NT2/D1 (cell line): ENCODE data around the gene RAPGEF4.

ENCODE experiments used
- YY1 ChIP-seq: IDR thresholded peaks from 2 replicates; pipeline ENCODE4 v1.6.1; 2011; ENCODE audit not compliant: insufficient read length, insufficient read depth
- ZNF274 ChIP-seq: IDR thresholded peaks from 2 replicates; pipeline ENCODE4 v1.6.1; 2011; ENCODE audit warnings: mild to moderate bottlenecking, low read depth, low read length

DNA sequence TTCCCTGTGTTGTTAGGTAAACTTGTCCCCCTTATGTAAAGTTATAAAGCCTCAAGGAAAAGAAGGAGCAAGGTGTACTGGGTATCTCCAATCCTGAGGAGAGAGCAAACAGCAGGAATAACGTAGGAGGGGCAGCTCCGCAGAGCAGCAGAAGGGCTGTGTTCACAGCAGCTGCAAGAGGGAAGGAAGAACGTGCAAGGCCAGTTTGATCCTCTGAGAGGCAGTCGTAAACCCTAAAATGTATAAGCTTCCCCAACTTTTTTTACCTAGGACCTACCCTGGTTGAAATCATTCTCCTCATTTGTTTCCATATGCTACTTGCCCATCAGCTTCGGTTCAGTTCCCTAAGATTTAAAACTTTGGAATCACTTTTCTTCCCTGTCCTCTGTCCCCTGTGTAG lies 288.1 kb downstream of the RAPGEF4 start:
- no peak for TF ChIP-seq YY1
- TF ChIP-seq ZNF274, result no peak
